A673 (cell line): ENCODE measurements around the gene NT5C. TPM values are rescaled to one million over a fixed set of nuclear protein-coding genes. Genes with fewer than 3 reads are reported as not detected.

Experiments
- BruUV-seq: library from RNA; stranded (reverse); fragments of 400-500 nt; replicated peaks from 2 replicates; lab custom pipeline; 2021; lab: Mats Ljungman, UMichigan
- CTCF ChIA-PET: fragments of 300-600 bp; sonication (Branson Sonifier 250); formaldehyde crosslinking; loops from one replicate; lab custom pipeline; 2022; ENCODE audit warnings: antibody characterized with exemption; lab: Charles Lee
- POLR2A ChIA-PET: fragments of 300-600 bp; sonication (Branson Sonifier 250); formaldehyde crosslinking; loops from one replicate; lab custom pipeline; 2022; ENCODE audit warnings: antibody characterized with exemption; ENCODE audit not compliant: low non-redundant PET; lab: Charles Lee
- DNase-seq: peaks from one replicate; pipeline ENCODE4 v3.0.0-alpha.2; 2015; ENCODE audit warnings: low spot score
- H3K27ac ChIP-seq: fragments of 200-600 bp; sonication (generic); 2 replicates; pipeline ENCODE4 v1.5.1; 2016; ENCODE audit warnings: mixed run types, low read depth, mild to moderate bottlenecking, mixed read lengths, antibody characterized with exemption, low read length; ENCODE audit not compliant: poor library complexity, severe bottlenecking
- H3K27me3 ChIP-seq: fragments of 200-600 bp; sonication (generic); replicated peaks from 2 replicates; pipeline ENCODE4 v1.6.1; 2017; ENCODE audit warnings: mixed run types, low read depth, mild to moderate bottlenecking, mixed read lengths, antibody characterized with exemption, low read length; ENCODE audit not compliant: insufficient read depth, poor library complexity
- H3K36me3 ChIP-seq: fragments of 200-600 bp; sonication (generic); 2 replicates; pipeline ENCODE4 v1.6.1; 2016; ENCODE audit warnings: mixed run types, mild to moderate bottlenecking, mixed read lengths, antibody characterized with exemption, low read length; ENCODE audit not compliant: insufficient read depth, poor library complexity, severe bottlenecking
- H3K4me1 ChIP-seq: fragments of 200-600 bp; sonication (generic); 2 replicates; pipeline ENCODE4 v1.6.1; 2017; ENCODE audit warnings: mixed run types, mild to moderate bottlenecking, mixed read lengths, antibody characterized with exemption, low read length; ENCODE audit not compliant: insufficient read depth, poor library complexity, severe bottlenecking
- H3K4me3 ChIP-seq: fragments of 200-600 bp; sonication (generic); 2 replicates; pipeline ENCODE4 v1.5.1; 2016; ENCODE audit warnings: low read depth, mixed run types, mild to moderate bottlenecking, mixed read lengths, low read length; ENCODE audit not compliant: poor library complexity, severe bottlenecking
- H3K9me3 ChIP-seq: fragments of 200-600 bp; sonication (generic); 2 replicates; pipeline ENCODE4 v1.6.1; 2016; ENCODE audit warnings: mixed run types, low read depth, mild to moderate bottlenecking, mixed read lengths, antibody characterized with exemption, low read length; ENCODE audit not compliant: poor library complexity, severe bottlenecking
- EZH2 ChIP-seq: fragments of 200-600 bp; sonication (generic); IDR thresholded peaks from 2 replicates; pipeline ENCODE4 v1.6.1; 2017; ENCODE audit warnings: borderline replicate concordance, low read depth, mild to moderate bottlenecking, mixed read lengths, antibody characterized with exemption, low read length; ENCODE audit not compliant: poor library complexity, severe bottlenecking
- intact Hi-C: fragments of 100-400 bp; cut with micrococcal nuclease; formaldehyde crosslinking; loops from one replicate; pipeline ENCODE4 v1.10.0; 2022; ENCODE audit not compliant: unreplicated experiment
- total RNA-seq: library from RNA; stranded (reverse); gene quantifications from 2 replicates; pipeline ENCODE4 v1.2.3, GENCODE V29; 2021
- TF ChIP-seq, protein P1 (sequence below): fragments of 300-800, 200-600 bp; sonication (generic); conservative IDR thresholded peaks from 2 replicates; pipeline ENCODE4 v1.5.1; 2017; ENCODE audit warnings: low read depth, mild to moderate bottlenecking, antibody characterized with exemption, low read length, moderate library complexity, mixed read lengths

The NT5C gene
- total RNA-seq, 1 experiment from 2014 or later: 43.3 TPM

DNA sequence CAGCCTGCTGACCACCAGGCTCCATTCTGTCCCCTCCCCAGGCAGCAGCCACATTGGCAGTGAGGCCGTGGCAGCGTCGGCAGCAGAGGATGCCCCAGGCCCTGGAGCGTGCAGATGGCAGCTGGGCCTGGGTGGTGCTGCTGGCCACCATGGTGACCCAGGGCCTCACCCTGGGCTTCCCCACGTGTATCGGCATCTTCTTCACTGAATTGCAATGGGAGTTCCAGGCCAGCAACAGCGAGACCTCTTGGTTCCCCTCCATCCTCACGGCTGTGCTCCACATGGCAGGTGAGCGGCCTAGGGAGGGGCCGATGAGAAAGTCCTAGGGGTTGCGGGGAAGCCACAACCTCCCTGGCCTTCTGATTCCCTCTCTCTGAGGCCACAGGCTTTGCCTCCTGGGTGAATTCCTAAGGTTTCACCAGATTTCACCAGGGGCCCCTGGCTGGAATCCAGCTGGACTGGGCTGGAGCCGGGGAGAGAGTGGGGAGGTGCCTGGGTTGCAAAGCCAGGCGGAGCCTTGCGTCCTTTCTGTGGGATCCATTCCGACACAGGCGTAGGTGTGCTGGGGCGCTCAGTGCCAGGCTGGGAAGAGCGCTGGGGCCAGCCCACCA is 37.9 kb downstream of the NT5C start:
- TF ChIP-seq, protein P1, sequence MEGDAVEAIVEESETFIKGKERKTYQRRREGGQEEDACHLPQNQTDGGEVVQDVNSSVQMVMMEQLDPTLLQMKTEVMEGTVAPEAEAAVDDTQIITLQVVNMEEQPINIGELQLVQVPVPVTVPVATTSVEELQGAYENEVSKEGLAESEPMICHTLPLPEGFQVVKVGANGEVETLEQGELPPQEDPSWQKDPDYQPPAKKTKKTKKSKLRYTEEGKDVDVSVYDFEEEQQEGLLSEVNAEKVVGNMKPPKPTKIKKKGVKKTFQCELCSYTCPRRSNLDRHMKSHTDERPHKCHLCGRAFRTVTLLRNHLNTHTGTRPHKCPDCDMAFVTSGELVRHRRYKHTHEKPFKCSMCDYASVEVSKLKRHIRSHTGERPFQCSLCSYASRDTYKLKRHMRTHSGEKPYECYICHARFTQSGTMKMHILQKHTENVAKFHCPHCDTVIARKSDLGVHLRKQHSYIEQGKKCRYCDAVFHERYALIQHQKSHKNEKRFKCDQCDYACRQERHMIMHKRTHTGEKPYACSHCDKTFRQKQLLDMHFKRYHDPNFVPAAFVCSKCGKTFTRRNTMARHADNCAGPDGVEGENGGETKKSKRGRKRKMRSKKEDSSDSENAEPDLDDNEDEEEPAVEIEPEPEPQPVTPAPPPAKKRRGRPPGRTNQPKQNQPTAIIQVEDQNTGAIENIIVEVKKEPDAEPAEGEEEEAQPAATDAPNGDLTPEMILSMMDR: no peak
- no peak for TF ChIP-seq EZH2
- ChIA-PET CTCF (no interaction called here), POLR2A (no interaction called here)
- no peaks in the 10 kb centered on the region for H3K27me3 ChIP-seq
- H3K9me3 ChIP-seq: no peaks in the 10 kb centered on the region
- no peaks in the 10 kb centered on the region for H3K4me1 ChIP-seq
- intact Hi-C loops: no loop called here
- H3K36me3 ChIP-seq: no peaks in the 10 kb centered on the region
- no TSS peak for BruUV-seq
- H3K27ac ChIP-seq: no peak overlapping the region
- no peak for DNase-seq
- no peak overlapping the region for H3K4me3 ChIP-seq

DNA sequence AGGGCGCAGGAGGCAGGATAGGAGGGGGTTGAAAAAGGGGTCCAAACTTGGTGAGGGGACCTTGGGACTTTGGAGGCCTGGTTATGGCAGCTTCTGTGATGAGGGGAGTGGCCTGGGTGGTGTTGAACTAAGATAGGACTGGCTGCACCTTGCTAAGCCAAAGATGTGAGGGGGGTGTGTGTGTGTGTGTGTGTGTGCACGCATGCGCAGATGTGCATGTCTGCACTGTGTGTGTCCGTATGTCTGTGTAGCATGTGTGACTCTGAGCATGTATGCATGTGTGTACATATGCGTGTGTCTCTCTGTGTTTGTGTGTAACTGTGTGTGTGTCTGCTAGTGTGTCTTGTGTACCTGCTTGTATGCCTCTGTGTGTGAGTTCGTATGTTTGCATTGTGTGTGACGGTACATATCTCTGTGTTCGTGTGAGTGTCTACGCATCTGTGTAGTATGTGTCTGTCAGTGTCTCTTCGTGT is 39.7 kb downstream of the NT5C start:
- no TSS peak for BruUV-seq
- no peaks in the 10 kb centered on the region for H3K27me3 ChIP-seq
- H3K27ac ChIP-seq: no peak overlapping the region
- H3K4me3 ChIP-seq: no peak overlapping the region
- H3K4me1 ChIP-seq: peaks cover 4% of the 10 kb centered on the region
- no peak for DNase-seq
- TF ChIP-seq EZH2: no peak
- TF ChIP-seq, protein P1: no peak
- intact Hi-C loops: no loop called here
- ChIA-PET CTCF (no interaction called here), POLR2A (no interaction called here)
- no peaks in the 10 kb centered on the region for H3K36me3 ChIP-seq
- no peaks in the 10 kb centered on the region for H3K9me3 ChIP-seq

DNA sequence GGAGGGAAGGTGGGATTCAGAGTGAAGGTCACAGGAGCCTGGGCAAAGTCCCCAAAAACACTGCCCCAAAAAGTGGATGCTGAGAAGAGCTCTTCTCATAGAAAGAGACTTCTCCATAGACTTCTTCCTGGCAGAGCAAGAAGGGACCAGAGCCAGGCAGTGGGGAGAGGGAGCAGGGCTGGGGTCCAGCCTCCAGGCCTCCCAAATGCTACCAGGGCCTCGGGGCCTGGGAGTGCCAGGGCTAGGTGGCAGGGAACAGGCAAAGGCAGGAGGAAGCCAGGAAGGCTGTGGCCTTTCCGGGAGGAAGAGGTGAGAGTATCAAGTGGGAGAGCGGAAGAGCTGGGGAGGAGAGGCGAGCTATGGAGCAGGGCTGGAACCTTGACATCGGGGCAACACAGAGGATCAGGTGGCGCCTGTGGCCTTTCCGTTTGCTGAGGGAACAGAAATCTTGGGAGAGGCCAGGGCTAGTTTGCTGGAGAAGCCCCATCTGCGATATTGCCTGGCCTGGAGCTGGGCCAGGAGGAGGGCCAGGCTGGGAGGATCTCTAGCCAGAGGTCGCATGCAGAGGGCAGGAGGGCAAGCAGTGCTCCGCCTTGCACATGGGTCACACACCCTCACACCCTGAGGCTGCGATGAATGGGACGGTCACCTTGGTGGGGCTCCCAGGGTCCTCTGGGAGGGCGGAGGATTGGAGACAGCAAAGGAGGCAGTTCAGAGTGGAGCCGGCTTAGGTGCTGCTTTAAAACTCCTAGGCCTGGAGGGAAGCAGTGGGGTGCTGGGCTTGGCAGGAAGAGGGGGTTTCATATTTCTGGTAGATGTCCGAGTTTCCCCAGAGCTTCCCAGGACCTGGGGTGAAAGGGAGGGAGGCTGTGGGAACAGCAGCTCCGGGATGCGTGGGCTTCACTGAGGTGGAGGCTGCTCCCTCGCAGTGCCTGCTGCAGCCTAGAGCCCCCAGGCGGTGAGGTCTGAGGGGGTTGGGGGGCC is 40.4 kb downstream of the NT5C start:
- intact Hi-C loops: no loop called here
- no TSS peak for BruUV-seq
- no peaks in the 10 kb centered on the region for H3K27me3 ChIP-seq
- no peaks in the 10 kb centered on the region for H3K9me3 ChIP-seq
- DNase-seq: no peak
- H3K4me1 ChIP-seq: peaks cover 4% of the 10 kb centered on the region
- ChIA-PET POLR2A (no interaction called here), CTCF (no interaction called here)
- no peaks in the 10 kb centered on the region for H3K36me3 ChIP-seq
- no peak overlapping the region for H3K27ac ChIP-seq
- TF ChIP-seq EZH2: no peak
- TF ChIP-seq, protein P1: no peak
- H3K4me3 ChIP-seq: no peak overlapping the region
